GM21786 (cell line): ENCODE measurements around the gene MYO5A.
"Not testable (repeated sequence)": the region's sequence is repeated elsewhere in the genome, so short reads cannot be mapped to it uniquely, and the experiment has no call there.

Experiments used
- ATAC-seq: cut with Tn5 transposase; IDR thresholded peaks from one replicate; pipeline ENCODE4 v1.9.1; 2021; ENCODE audit not compliant: unreplicated experiment

MYO5A gene

GRCh38 chr15:52295421-52296001, 233.2 kb downstream of the MYO5A start, which contains the start of gene MYO5C:
MYO5C (minus strand) TSS chr15:52295804; CDS start chr15:52295636, 168 bp downstream.
- ATAC-seq, result no peak

GRCh38 chr15:52294881-52295420, 233.7 kb downstream of the MYO5A start:
- no peak for ATAC-seq

DNA sequence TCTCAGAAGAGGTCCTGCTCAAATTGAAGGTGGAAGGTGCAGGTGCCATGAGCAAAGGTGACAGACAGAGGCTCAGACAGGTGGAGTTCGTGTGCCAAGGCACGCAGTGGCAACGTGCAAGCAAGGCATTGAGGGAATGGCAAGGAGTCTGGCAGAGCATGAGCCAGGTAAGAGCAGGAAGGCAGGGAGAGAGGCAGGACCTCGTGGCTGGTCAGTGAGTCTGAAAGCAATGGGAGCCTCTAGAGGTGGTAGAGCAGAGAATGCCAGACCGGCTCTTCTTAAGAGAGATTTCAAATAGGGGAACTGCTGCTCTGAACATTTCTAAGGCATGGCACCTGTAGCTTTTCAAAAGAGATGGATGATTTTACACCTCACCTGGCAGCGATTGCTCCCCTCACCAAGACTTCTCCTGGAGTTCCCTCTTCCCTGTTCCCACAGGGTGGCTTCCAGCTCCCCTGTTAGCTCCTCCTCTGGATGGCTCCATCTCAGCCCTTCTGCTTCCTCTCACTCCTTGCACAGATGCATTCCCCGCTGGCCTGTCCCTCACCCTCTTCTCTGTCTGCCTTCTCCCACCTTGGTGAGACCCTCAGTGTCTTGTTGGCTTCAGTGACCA, 235.8 kb downstream of the MYO5A start:
- no peak for ATAC-seq

DNA sequence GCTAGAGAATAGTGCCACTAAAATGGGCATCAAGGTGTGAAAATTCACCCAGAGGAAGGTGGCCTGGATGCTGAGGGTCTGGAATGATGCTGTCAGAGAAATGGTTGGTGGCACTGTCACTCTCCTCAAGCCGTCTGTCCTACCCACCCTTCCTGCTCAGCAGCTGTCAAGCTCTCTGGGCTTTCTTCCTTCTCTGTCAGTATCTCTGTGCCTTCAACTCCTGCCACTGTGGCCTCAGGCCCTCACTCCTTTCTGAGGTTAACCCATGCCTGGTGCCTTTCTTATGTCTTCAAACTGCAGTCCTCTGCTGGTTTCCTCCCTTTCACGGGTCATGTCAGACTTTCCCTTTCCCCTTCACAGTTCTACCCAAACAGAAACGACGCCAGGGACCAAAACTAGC, 237.5 kb downstream of the MYO5A start:
- ATAC-seq, result no peak

- no peak for ATAC-seq
These were observed 237.9 kb downstream of the MYO5A start for GRCh38 chr15:52290800-52291199.

DNA sequence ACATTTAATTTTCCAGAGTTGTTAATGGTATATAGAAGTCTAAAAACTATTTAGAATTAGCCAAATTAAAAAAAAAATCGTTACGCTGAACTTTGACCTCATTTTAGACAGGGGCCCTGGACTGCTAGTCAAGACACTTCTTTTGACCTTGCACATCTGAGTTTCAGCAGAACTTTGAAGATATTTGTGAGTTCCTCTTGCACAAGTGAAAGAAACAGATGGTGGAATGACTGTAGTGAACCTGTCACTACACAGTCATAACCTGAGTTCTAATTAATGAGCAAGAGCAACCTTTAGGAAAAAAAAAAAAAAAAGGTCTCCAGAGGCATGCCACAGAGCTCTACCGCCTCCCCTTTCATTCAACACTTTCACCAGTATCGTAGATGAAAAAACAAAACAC, 238.4 kb downstream of the MYO5A start:
- no peak for ATAC-seq

GRCh38 chr15:52289629-52290081, 239.0 kb downstream of the MYO5A start:
- no peak for ATAC-seq

GRCh38 chr15:52288986-52289385, 239.7 kb downstream of the MYO5A start:
- ATAC-seq, result no peak

DNA sequence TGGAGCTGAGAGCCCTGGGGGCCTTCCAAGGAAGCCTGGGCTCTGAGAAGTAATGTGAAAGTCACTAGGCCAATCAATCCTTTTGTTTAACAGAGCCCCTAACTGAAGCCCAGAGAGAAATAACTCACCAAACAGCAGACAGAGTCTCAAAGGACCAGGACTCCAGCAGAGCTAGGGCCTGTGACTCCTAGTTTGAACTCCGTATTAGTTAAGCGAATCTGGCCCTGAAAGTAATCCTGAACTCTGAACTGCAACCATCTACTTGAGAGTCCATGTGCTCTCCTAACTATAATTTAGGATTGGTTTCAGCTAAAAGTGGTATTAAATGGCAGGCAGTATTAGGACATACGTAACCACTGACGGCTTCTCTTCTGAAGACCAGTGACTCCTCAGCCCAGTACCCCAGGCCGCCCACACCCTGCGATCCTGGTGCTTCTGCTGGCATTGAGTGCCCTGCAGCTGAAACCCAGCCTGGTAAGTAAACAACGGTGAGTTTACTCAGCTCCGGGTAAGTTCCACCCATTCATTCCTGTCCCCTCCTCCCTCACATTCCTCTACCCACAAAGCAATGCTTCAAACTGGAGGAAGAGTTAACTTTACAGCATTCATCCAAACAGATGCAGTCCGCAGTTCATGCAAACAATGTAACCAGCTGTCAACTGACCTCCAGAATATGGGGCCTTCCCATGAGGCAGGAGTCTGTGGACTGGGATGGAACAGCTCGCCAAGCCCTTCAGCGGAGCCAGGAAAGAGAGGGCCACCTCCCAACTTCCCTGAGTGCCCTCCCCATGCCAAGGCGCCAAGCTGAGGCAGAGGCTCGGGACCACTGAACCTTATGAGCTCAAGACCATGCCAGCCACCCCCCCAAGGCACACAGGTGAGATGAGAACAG, 240.4 kb downstream of the MYO5A start:
- no peak for ATAC-seq

GRCh38 chr15:52287114-52287513, 241.6 kb downstream of the MYO5A start:
- no peak for ATAC-seq

- ATAC-seq, result not testable (repeated sequence)
These were observed 242.7 kb downstream of the MYO5A start for GRCh38 chr15:52285941-52286340.

- ATAC-seq, result no peak
These were observed 244.5 kb downstream of the MYO5A start for GRCh38 chr15:52284164-52284563.

DNA sequence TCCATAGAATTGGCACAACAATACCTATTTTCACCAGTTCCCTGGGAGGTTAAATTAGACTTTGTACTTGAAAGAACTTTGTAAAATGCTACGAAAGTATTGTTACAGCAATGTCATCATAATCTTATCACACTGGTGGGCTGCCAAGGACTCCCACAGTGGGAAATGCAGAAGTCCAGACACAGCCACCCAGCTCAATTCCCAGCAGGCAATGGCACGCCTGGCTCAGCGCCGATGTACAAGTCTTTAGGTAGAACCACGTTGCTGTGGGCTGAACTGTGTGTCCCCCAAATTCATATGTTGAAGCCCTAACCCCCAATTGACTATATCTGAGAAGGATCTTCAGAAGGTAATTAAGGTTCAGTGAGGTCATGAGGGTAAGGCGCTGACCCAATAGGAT, 245.4 kb downstream of the MYO5A start:
- ATAC-seq, result no peak

- ATAC-seq, result no peak
These were observed 246.3 kb downstream of the MYO5A start for GRCh38 chr15:52282418-52282817.

- ATAC-seq, result no peak
These were observed 247.3 kb downstream of the MYO5A start for GRCh38 chr15:52281085-52282035.

DNA sequence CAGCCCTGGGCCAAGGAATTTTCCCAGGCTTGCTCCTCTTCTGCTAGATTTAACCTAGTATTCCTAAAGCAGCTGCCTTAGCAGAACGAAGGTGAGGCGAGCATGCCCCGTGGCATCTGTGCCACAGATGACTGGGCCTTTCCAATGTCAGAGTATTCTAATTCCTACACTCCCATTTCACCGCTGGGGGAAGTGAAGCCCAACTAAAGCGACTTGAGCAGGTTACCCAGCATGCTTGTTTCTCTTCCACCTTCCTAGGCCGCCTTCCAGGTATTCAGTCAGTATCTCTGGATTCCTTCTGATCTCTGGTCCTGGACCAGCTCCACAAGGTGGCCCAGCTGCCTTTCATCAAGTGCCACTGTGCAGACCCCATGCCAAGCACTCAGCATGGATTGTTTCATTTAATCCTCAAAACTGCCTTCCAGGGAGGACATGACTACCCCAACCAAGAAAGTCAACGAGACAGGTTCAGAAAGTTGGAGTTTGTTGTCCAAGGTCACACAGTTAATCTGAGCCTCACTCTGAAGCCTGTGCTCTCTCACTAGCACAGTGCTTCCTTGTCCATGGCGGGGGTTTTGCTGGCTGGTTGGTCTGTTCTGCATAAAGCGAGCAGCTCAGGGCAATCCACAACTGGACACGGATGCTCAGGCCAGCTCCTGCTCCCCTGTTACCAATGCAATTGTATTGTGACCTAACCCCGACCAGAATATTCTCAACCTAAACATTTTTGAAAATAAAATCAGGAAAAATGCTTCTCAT, 248.2 kb downstream of the MYO5A start:
- ATAC-seq, result no peak

DNA sequence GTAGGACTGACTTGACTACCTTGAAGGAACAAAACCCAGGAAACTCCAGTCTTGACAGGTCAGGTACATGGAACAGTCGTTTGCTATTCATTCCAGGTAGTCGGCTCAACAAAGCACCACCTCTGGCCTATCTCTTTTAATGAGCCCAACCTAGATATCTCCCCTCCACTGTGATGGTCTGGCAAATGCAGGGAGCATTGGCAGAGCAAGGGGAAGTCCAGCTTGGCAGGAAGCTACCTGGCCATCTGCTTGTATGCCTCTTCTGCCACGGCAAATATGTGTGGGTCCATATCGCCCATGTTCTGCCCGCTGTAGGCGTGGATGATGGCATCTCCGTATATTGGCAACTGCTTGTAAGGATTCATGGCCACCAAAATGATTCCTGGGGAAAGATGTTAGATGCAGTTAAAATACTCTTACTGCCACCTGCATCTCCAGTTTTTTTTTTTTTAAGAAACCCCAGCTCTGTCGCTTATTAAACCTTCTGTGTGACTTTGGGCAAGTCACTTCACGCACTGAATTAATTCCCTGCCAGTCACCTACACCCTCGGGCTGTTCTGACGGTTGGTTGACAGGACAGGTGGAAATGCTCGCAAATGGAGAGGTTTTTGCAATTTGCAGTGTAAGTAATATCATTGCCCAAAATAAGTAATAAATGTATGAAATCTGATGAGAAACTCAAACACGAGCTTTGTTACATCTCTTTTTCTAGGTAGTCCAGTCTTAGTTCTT, 249.9 kb downstream of the MYO5A start:
- no peak for ATAC-seq

DNA sequence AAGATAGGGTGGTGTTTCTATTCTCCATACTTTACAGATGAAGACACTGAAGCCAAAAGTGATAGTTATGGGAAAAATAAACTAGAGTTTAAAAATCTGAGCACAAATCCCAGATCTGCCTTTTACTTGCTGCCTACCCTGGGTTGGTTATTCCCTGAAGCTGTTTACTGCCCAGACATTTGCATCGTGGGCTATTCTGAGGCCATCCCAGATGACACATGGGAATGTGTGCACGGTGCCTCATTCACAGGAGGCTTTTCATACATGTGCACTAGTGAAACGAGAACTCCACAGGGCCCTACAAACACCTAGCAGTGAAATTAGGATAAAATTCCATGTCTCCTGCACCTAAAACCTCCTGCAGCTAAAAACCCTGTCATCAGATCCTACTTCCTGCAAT, 250.5 kb downstream of the MYO5A start:
- ATAC-seq, result no peak

GRCh38 chr15:52277575-52277974, 251.1 kb downstream of the MYO5A start:
- no peak for ATAC-seq
